NCI-H2227 (cell line): ENCODE data around the gene PTPN7.
"Not testable (repeated sequence)": the region's sequence is repeated elsewhere in the genome, so short reads cannot be mapped to it uniquely, and the experiment has no call there.

Source experiments
- DNase-seq: peaks from one replicate; lab custom pipeline; 2025; ENCODE audit not compliant: unreplicated experiment; lab: John Stamatoyannopoulos, UW

PTPN7 gene

DNA sequence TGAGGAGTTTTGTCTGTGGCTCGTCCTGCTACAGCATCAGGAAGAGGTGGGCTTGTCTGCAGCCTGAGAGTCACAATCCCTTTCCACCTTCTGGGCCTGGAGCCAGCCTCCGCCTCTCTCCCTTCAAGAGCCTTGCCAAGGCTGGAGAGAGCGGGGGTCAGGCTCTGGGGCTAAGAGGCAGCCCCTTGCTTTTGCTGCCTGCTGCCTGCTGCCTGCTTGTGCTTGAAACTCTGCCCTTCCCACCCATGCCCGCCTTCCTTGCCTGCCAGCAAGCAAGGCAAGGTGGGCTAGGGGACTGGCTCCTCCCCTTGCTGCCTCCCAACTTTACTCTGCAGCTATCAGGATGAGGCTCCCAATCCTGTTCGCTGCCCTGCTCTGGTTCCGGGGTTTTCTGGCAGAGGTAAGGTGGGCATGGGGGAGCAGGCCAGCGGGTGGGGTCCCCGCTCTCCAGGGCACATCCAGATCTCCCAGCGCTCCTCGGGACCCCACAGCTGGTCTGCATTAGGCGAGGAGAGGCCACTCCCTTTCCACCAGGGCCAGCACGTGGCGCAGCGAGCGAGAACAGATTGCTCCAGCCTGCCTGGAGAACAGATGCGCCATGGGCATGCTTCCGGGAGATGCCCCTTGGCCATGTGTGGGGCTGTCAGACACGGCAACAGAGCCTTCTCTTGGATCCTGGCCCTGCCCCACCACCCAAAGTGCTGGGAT is 7.5 kb upstream of the PTPN7 start:
- peak; percentile 43 for DNase-seq

DNA sequence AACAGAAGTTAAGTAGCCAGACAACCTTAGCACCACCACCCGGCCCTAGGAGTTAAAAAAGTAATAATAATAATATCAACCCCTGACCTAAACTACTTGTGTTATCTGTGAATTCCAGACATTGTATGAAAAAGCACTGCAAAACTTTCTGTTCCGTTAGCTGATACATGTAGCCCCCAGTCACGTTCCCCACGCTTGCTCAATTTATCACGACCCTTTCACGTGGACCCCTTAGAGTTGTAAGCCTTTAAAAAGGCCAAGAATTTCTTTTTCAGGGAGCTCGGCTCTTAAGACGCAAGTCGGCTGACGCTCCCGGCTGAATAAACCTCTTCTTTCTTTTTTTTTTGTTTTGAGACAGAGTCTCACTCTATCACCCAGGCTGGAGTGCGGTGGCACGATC is 6.7 kb upstream of the PTPN7 start:
- DNase-seq, result not testable (repeated sequence)

DNA sequence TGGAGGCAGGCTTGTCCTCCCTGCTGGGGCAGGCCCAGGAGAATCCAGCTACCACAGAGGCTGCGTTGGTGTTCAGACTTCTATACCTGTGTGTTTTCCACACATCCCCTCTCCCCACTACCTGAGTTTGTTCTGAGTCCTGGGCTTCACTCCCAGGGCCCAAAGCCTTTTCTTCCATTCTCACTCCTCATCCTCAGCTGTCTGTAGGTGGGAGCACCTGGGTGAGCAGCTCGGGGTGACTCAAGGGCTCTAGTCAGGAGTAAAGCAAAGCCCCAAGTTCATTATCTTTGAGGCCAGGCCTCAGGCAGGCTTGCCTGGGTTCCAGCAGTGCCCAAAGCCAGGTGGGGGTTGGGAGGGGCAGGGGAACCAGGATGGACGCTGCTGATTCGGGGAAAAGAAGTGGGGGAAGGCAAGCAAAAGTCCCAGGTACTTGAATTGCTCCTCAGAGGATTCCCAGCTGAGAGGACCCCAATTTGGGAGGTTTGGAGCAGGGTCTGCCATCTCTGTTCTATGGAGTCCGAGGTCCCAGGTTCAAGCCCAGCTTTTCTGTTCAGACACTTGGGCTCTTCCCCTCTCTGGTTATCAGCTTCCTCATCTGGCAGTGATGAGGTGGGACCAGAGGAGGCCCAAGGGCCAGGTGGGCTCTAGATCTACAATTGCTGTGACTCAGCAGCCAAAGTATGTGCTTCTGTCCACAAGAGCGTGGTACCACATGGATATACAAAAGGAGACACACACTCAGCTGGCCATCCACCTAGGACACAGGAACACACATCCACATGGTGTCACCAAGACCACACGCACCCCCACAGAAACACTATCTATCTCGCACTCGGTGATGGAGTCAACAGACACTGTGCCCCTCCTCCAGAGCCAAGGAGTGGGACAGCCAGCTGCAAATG is 5.8 kb upstream of the PTPN7 start:
- no peak for DNase-seq

DNA sequence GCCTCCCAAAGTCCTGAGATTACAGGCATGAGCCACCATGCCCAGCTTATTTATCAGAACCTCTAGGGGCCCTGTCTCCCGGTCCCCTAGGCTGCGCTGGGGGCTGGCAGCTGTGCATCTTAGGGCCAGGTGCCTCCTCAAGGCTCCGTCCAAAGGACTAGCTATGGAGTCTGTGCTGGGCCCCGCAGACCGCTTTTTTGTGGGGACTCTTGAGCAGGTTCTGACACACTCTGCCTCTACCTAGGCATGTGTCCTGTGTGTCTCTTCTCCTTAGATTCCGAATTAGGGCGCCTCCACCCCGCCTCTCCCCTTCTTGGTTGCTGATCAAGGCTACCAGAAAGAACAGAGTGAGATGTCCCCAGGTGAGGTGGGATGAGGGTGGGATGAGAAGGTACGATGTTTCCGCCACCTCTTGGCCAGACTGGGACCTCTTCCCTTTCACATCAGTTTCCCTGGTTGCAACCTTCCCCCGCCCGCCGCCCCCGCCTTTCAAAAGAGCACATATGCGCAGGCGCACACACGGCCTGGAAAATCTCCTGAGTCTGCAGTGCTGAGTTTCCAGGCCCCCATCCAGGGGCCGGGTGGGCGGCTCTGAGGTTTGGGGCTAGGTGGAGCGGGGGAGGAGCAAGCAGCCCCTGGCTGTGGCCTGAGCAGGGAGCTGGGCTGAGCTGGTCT is 5.0 kb upstream of the PTPN7 start:
- DNase-seq, result no peak

DNA sequence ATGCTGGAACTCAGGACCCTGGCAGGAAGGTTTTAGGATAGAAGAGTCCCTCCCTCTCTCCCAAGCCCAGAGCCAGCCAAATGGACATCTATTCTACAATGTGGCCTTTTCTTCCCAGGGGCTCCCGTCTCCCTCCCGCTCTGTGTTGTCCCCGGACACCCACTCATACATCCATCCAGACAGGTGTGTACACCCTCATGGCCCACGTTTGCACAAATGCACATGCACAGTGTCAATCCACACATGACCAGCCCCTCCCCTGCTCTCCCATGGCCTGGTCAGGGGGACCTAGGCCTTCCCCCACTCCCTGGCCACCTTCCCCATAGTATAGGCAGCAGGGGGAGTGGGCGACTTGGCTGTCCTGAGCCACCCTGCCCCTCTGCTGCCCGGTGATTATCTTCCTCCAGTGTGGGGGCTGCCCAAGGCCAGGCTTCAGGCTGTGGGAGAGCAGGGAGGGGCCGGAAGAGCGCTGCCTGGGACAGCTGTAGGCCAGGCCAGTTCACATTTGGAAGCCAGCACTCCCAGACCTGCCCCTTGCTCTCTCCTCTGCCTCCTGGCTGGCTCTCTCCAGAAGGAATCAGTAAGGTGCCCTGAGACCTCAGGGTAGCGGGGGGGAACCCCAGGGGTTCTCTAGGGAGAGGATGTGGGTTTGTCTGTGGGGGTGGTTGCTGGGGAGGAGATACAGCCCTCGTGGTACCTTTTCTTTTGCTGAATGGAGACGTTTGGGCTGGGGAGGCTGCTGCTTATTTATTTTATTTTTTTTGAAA is 4.1 kb upstream of the PTPN7 start:
- DNase-seq, result no peak

DNA sequence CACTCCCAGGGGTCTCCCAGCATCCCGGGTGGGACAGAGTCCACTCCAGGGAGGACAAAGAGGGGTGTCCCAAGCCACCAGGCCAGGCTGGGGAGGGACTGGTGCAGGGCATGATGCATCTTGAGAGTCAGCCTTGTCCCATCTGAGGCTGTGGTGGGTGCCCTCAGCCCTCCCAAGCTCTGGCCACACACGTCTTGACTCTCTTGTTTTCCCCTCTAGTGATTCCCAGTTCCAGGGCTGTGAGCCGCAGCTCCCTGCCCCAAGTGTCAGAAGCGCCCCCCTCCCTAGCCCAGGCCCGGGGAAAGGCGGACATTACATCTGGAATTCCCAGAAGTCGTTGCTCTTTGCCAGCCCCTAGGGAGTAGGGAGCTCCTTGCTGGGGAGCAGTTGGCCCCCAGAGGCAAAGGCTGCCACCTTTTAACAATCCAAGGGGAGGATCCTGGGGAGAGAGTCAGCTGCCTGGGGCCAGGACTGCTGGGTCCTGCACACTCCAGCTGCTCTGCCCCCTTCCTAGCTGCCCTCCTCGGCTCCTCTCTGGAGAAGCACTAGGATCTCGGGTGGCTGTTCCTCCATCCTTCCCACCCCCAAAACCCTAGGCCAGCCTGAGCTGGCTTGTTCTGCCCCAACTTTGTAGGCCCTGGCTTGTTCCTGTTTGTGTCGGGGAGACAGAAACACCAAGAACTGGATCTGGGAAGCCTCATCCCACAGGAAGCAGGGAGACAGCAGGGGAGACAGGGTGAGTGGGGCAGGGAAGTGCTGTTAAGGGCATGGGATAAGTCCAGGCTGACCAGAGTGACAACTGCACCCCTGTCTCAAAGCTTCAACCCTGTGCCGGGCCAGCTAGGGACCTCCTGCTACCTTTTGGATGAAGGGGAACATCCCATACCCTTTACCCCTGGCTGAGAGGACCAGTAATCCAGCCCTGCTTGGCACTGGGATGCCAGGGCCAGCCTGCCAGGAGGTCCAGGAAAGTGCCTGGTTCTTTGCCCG is 3.2 kb upstream of the PTPN7 start:
- DNase-seq, result no peak

DNA sequence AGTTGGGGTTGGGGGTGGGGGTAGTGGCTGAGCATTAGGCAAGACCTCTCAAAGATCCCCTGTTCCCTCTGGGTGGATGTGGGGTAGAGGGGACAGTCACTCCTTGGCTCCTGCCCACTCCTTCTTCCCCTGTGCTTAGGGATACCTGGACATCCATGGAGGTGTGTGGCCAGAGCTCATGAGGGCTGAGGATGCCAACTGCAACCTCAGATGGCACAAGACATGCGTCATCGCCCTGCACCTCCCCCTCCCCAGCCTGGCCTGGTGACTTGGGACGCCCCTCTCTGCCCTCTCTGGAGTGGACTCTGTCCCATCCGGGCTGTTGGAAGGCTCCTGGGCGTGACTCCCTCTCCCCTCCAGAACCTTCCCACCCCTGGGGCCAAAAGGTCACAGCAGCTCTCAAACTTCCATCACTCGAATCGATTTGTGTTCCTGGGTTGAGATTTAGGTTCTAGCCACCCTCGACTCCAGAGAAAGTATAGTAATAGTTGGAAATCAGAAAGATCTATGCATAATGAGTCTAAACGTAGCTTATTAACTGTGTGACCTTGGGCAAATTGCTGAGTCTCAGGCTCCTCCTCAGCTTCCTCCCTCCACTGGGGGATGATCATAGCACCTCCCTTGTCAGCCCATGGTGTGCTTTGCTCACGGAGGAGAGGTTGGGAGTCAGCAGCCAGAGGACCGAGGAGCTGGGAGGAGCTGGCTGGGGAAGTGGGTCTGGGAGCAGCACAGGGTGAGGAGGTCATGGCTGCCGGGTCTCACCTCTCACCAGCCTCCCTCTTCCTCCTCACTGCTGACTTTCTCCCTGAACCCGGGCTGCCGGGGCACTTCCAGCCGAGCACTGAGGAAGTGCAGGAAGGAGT is 2.2 kb upstream of the PTPN7 start:
- no peak for DNase-seq

DNA sequence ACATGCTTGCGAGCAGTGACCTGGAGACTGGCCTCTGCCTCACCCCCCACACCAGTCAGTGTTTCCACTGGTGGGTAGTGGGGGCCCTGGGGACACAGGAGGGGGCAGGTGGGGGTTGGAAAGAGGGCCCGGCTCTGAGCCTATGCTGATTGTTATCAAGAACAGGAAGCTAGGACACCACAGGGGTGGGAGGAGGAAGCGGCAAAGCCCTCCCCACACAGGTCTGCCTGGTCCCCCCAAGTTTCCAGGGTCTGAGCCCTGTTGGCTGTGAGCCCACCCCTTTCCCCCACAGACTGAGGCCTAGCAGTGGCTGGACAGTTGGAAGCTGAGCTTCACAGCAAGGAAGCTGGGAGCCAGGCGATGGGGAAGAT is 1.6 kb upstream of the PTPN7 start:
- no peak for DNase-seq

DNA sequence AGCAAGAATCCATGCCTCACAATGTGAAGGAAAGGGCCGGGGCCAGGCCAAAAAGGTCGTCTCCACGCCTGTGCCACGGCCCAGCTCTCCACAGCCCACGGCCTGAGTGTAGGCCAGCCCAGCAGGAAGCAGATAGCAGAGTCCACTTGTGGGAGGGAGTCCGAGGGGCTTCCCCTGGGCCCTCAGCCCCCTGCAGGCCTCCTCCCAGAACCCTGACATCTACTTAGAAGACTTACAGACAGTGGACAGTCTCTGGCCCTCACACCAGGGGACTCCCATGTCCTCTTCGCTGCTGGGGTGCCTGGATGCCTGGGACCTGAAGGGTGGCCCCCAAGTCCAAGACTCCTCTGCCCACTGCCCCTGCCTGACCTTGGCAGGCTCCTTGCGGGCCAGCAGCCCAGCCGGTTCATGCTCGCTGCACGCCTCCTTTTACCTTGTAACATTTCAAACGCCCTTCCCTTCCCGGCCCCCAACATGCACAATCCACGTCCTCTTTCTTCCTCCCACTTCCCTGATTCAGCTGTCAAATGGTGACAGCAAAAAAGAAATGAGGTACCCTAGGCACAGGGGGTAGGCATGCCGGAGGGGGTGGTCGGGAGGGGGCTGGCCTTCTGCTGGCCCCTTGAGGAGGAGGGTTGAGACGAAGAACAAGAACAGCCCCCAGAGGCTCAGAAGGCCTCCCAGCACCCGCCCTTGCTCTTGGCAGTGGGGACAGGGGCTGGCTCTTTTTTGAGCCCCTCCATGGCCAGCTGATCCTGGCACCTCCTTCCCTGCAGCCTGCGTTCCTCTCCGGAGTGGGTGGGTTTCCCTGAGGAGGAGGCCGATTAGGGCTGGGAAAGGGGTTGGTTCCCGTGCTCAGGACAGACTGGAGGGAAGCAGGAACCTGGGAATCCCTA is 997 bp upstream of the PTPN7 start:
- no peak for DNase-seq

DNA sequence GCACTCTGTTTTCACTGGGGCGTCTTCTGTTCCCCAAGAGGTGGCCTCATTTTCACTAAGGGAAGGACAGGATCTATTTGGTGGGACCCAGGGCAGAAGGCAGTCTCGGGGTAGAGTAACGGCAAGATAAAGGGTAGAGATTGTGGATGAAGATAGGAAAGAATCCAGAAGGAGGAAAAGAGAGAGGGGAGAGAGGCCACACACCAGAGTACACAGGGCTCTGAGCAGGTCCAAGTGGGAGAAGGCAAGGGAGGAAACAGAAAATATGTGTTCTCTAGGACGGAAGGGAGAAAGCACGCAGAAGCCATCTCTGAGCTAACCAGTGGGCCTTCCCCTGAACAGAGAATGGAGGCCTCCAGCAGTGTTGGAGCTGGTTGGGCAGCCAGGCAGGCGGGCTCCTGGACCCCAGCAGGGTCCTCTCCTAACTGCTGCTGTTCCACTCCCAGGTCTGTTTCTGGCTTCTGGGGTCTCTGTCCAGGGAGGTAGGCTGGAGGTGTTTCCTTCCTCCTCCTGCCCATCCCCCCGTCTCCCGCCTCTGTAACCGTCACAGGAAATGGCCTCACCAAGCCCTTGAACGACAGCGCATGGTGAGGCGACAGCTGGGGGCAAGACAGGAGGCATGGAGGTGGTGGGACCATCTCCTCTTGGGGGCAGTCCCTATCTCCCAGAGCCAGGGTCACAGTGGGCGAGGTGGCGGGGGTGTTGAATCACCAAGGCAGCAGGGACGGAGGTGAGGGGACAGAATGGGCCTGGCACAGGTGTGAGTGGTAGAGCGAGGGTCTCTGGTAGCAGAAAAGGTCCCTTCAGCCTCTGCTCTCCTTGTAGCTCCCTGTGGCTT is 649 bp downstream of the PTPN7 start:
- no peak for DNase-seq

DNA sequence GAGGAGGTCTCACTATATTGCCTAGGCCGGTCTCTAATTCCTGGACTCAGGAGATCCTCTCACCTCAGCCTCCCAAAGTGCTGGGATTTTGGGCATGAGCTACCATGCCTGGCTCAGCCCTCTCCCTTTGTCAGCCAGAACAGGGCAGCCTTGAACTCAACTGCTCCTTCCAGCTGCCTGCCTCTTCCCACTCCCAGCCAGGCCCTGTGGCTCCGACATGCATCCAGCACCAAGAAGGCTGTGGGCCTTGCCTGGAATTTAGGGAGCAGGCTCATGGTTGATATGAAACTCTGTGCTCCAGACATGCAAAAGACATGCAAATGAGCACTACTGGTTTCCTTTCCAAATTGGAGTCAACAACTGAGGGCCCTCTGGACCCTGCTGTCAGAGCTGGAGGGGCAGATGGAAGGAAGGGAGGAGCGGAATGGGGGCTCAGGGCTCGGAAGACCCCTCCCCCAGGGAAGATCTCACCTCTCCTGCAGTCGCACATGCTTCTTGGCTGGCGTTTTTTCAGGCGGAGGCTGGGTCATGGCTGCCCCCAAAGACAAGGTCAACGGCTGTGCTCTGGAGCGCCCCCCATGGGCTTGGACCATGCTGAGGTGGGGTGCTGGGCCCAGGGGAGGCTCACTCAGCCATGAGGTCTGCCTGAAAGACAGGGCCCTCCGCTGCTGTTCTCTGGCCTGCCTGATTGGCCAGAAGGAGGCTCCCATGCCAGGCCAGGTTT is 1.4 kb downstream of the PTPN7 start:
- DNase-seq, result no peak

DNA sequence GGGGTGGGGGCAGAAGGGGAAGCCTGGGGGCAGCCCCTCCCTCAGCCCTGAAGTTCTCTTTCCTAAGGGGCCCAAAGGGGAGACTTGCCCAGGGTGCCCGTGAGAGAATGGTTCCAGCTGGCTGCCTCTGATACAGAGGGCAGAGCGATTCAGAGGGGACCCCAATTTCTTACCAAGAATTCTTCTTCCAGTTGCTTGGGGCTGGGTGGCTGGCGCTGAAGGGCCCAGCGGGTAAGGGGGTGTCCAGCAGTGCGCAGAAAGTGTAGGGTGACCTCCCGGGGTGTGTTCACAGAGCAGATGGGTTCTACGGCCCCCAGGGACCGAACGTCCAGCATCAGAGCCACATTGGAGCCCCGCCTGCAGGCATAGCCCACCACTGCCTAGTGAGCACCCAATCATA is 2.5 kb downstream of the PTPN7 start:
- DNase-seq, result no peak

DNA sequence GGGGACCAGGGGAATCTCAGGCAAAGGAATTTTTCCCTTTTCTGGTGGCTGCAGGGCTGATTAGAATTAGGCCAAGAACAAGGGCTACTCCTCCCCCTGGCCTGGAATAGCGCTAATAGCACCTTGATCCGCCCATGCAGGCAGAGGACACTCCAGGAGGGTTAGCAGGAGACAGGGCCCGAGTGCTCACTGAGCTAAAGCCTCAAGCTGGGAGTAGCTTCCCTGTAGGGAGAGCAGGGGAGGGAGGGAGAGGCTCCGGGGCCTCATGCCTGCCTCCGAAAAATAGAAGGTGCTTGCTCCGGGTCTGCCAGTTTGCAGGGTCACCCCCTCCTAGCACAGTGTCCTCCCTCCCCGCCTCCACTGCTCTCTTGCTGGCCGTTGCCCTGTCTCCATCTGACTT is 3.8 kb downstream of the PTPN7 start:
- no peak for DNase-seq

DNA sequence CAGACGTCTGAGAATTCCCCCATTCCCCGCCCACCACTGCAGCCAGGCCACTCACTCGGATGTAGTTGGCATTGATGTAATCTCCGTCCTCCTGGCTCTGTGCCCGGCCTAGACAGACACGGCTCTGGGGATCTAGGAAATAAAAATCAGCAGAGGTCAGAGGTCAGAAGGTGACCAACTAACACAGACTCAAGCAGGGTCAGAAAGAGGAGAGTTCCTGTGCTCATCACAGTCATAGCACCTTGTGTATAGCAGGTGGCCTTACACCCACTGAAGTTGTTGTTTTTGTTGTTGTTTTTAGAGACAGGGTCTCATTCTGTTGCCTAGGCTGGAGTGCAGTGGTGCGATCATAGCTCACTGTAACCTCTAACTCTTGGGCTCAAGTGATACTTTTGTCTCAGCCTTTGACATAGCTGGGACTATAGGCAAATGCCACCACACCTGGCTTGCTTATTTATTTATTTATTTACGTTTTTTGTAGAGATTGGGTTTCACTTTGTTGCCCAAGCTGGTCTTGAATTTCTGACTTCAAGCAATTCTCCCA is 4.9 kb downstream of the PTPN7 start:
- DNase-seq, result peak; percentile 36

DNA sequence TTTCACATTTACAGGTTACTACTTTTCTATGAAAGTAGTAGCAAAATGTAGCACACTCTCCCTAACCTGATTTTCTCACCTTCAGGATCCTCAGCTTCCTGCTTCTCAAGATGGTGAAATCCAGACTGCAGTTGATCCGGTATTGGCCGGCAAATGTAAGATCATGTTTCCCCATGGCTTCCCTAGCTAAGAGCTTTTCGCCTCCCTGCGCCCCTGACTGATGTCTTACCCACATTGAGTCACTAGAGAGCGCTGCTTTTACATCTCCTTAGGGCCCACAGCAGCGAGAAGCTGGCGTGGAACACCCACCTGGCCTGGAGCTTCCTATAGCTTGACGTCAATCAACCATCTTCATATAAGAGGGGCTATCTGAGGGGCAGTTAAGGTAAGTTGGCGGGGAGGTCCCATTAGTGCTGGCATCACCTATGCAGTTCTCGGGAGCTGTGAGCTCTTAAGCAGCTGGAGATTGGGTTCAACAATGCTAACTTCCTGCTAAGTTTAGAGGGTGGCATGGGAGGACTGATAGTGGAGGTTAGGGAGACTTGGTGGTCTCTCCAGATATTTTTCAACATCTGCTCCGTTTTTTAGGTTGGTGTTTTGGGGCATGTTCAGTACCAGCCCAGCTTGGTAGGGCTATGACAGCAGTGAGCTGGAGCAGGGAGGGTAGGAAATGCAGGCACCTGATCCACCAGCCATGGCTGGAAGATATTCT is 5.5 kb downstream of the PTPN7 start:
- peak; percentile 44 for DNase-seq
